HG03139 (cell line): Measurements from ENCODE around the gene DVL3.

ENCODE experiments used
- ATAC-seq: cut with Tn5 transposase; IDR thresholded peaks from one replicate; pipeline ENCODE4 v1.9.1; 2021; ENCODE audit not compliant: unreplicated experiment

DVL3 gene

DNA sequence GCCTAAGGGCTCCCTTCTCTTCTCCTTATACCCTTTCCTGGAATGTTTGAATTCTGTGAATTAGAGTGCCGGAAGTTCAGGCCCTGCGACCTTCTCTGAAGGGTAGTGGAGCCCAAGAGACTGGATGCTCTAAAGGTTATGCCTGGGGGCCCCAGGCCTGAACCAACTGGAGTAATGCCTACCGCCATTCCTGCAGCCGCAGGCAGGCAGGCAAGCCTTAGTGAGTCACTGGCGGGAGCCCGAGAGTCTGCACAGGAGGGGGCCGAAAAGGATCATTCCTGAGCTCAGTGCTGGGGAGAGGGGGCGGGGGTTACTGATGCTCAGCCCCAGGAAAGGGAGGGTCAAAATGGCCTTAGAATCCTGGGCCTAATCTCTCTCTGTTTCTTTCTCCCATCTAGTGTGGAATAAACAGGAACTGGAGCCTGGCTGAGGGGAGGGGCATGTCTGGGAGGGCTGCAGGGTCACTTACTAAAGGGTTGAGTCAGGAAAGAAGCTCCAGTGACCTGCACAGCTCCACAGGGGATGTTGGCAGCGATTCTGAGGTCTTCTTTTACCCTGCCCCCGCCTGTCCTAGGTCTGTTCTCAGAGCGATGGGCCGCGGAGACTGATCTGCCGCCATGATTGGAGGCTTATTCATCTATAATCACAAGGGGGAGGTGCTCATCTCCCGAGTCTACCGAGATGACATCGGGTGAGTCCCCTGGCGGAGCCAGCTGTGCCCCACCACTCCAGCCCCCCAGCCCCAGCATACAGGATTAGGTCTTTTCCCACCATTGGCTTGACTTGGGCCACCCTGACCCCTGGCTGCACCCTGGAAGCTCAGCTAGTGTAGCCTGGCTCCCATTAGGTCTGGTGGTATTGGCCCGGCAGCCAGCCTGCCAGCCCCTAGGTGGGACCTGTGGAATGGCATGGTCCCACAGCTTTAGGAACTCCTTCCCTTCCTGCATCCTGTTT is 21.5 kb downstream of the DVL3 start:
- no peak for ATAC-seq

DNA sequence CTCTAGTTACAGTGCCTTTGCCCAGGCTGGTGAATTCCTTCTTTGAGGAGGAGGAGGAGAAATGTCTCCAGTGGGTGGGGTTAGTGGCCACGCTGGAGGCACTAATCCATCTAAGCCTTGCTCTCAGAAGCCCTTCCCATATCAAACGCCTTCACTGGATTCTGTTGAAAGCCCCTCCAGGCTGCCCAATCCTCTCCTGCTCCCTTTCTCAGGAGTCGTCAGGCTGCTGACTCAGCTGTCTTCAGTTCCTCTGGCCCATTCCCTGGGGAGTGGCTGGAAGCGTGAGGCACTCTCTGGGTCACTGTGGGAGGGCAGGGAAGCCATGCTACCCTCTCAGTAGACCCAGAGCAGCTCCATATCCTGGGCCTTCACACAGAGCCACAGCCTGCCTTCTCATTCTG is 22.2 kb downstream of the DVL3 start:
- ATAC-seq: no peak

DNA sequence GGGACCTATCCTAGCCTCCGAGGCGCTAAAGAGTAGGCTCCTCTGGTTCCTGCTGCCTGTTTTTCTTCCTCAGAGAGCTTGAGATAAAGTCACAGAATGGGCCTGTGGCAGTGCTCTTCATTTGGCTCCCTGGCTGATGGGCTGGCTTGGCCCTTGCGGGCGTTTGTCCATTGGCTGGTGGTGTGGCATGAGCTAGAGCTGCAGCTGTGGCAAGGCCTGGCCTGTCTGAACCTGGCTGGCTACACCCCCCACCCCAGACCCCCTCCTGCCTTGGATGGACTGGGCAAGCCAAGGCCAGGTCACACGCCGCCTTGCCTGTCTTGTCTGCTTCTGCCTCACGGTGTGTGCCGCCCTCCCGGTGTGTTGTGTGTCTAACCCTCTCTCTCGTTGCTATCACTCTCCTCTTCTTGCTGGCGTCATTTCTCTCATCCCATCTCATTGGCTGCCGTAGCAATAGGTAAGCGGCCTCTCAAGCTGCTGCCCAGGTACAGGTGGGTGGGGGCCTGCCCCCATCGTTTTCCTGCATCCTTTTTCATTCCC is 22.7 kb downstream of the DVL3 start:
- no peak for ATAC-seq

DNA sequence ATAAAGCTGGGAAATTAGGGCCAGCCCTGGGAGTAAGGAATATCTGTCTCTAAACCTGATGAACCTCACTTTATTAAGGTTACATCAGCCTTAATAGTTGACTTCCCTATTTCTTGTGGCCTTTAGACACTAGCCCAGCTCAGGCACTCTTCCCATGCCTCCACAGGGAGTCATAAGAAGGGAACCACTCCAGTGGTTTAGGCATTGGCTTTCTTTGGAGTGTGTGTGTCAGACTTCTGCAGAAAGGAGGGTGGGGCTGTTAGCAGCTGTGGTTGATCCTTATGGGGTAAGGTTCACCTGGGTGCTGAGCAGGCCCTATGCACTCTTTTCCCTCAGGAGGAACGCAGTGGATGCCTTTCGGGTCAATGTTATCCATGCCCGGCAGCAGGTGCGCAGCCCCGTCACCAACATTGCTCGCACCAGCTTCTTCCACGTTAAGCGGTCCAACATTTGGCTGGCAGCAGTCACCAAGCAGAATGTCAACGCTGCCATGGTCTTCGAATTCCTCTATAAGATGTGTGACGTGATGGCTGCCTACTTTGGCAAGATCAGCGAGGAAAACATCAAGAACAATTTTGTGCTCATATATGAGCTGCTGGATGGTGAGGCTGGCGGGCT is 23.5 kb downstream of the DVL3 start:
- no peak for ATAC-seq

DNA sequence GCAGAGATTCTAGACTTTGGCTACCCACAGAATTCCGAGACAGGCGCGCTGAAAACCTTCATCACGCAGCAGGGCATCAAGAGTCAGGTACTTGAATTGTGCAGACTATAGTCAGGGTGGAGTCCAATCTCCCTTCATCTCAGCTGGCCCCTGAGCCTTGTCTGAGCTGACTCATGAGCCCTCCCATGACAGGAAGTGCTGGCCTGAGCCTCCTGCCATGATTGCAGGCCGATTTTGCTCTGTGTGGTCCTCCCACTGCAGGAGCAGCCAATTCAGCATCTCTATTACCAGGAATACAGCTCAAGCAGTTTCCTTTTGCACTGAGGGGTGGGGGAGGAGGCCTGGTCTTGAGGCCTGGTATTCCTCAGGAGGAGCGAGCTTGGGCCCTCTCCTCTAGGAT is 25.0 kb downstream of the DVL3 start:
- ATAC-seq: no peak

DNA sequence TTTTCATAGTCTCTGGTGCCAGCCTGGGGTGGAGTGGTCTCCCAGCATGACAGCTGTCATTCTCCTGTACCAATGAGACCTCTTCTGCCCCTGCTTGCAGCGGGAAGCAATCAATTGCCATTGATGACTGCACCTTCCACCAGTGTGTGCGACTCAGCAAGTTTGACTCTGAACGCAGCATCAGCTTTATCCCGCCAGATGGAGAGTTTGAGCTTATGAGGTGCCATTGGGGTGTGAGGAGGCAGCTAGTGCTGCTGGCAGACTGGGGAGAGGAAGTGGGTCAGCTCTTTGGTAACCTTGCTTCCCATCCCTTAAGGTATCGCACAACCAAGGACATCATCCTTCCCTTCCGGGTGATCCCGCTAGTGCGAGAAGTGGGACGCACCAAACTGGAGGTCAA is 26.4 kb downstream of the DVL3 start:
- ATAC-seq: no peak

DNA sequence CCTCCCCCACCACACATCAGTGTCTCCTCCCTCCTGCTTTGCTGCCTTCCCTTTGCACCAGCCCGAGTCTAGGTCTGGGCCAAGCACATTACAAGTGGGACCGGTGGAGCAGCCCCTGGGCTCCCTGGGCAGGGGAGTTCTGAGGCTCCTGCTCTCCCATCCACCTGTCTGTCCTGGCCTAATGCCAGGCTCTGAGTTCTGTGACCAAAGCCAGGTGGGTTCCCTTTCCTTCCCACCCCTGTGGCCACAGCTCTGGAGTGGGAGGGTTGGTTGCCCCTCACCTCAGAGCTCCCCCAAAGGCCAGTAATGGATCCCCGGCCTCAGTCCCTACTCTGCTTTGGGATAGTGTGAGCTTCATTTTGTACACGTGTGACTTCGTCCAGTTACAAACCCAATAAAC is 28.5 kb downstream of the DVL3 start:
- no peak for ATAC-seq

DNA sequence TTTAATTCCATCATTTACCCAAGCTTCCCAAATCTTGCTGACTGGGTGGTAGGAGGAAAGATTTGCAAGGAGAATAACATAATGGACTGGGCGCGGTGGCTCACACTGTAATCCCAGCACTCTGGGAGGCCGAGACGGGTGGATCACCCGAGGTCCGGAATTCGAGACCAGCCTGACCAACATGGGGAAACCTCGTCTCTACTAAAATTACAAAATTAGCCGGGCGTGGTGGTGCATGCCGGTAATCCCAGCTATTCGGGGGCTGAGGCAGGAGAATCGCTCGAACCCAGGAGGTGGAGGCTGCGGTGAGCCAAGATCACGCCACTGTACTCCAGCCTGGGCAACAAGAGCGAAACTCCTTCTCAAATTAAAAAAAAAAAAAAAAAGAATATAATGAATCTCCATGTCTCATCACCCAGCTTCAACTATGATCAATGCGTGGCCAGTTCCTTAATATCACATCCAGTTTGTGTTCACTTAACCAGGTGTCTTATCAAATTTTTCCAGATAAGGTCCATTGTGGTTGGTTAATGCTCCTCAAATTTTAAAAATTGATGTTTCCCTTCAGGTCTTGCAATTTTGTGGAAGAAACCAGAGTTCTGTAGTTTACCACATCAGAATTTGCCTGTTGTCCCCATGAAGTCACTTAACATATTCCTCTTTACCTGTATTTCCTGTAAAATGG is 29.5 kb downstream of the DVL3 start:
- ATAC-seq: no peak

DNA sequence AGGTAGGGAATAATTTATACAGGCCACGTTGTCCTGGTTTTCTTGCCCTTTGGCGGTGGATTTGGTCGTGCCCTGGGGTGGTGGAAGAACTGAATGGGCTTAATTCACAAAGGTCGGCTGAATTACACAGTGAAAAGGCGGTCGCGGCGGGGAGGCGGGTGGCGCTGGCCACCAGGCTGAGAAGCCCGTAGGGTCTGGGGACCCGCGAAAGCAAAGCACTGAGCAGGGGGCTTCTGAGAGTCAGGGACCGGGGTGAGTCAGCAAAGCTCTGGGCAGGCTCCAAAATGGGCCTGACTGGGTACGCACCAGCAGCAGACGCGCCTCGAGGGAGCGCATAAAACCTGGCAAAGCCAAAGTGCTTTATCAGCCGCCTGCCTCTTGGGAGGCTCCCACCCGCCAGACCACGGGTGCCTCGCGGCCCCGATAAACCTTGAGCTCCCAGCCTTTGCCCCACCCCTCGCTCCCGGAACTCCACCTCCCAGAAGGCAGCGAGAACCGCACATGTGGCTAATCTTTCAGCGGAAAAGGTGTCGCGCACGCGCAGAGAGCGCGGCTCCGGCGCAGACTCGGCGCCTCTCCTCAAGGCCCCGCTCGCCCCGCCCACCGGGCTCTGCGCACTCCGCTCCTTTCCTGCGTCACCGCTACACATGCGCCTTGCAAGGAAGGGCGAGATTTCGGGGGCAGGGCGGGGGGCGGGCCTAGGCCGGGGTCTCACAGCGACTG is 30.4 kb downstream of the DVL3 start:
- peak; percentile 90 for ATAC-seq

DNA sequence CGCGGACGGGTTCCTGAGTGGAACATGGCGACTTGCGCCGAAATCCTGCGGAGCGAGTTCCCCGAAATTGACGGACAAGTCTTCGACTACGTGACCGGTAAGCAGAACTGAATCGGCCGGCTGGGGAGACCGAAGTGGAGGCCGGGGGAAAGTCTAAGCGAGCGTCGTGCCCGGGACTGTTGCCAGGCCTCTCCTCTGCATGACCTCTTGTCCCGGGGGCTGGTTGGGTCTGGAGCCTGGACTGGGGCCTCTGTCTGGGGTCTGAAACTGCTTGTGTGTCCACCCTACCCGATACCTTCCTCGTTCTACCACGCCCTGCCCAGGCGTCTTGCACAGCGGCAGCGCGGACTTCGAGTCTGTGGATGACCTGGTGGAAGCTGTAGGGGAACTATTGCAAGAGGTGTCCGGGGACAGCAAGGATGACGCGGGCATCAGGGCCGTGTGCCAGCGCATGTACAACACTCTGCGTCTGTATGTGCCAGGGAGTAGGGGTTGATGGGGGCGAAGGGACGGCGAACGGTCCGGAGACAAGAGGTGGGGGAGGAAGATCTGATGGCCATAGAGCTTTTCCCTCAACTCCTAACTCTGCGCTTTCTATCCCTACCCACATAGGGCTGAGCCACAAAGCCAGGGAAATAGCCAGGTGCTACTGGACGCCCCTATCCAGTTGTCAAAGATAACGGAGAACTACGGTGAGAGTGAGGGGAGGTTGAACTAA is 31.2 kb downstream of the DVL3 start, which contains the start of gene ABCF3:
ABCF3 (plus strand) TSS at position 16 of the 718 bp plus-strand sequence; CDS start at position 25, 9 bp downstream.
- ATAC-seq: peak; percentile 10

DNA sequence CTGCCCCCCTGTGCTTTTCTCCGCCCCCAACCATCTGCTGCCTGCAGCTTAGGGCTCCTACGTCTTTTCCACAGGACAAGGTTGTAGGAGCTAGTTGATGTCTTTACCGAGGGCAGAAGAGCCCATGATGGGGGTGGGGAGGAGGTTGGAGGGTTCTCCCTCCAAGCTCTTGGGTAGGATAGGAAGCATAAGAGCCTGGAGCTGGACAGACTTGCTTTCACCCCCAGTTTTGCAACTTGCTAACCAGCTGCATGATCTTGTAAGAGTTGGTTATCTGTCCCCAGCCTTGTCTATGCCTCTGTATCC is 31.7 kb downstream of the DVL3 start:
- no peak for ATAC-seq

DNA sequence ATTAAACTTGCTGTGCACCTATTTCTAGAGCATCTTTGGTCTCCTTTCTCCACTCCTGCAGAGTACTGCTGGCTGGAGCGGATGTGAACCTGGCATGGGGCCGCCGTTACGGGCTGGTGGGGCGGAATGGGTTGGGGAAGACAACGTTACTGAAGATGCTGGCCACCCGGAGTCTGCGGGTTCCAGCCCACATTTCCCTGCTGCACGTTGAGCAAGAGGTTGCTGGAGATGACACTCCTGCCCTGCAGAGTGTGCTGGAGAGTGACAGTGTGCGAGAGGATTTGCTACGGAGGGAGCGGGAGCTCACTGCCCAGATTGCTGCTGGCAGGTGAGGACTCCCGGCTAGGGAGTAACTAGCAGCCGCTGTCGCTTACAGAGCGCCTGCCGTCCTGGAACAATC is 32.9 kb downstream of the DVL3 start:
- ATAC-seq: no peak

DNA sequence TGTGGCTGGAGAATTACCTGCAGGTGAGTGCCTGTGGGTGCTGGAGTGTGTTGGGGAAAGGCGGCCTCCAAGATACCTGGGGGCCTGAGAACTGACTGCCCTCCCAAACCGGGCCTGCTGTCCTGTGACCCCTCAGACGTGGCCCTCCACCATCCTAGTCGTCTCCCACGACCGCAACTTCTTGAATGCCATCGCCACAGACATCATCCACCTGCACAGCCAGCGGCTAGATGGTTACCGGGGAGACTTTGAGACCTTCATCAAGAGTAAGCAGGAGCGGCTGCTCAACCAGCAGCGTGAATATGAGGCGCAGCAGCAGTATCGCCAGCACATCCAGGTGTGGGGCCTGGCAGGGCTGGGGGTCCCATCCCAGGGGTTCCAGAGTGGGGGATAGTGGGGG is 34.2 kb downstream of the DVL3 start:
- no peak for ATAC-seq

DNA sequence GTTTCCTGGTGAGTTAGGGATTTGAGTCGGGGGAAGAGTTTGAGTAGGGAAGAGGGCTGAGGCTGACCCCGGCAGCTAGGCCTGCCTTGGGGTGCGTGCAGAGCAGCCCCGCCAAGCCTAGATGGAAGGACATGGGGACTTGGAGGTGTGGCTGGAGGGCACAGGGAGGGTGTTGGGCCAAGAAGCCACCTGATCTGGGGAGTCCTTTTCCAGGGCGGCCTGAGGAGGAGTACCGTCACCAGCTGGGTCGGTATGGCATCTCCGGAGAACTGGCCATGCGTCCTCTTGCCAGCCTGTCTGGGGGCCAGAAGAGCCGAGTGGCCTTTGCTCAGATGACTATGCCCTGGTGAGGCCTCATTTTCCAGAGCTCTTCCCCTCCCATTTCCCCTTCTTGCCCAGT is 37.7 kb downstream of the DVL3 start:
- ATAC-seq: no peak

DNA sequence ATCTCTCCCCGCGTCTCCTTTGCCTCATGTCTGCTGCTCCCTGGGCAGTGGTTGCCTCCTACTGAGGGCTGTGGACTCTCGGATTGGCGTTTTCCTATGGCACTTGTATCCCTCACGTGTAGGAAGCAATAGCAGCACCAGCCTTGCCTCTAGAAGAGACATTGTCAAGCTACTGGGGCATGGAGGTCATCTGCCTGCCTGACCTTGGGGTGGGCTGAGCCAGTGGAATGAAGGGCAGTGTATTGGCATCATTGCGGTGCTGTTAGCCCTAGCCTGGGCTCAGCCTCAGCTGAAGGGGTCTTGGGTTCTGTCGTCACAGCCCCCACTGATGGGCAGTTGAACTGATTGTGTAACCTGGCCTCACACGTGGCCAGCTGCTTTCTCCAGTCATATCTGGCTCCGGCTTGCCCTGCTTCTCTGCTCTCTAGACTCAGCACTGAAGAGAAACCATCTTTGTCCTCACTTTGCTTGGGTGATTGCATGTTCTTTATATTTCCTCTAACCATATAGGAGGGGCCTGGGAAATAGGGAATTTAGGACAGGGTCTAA is 38.9 kb downstream of the DVL3 start:
- no peak for ATAC-seq

DNA sequence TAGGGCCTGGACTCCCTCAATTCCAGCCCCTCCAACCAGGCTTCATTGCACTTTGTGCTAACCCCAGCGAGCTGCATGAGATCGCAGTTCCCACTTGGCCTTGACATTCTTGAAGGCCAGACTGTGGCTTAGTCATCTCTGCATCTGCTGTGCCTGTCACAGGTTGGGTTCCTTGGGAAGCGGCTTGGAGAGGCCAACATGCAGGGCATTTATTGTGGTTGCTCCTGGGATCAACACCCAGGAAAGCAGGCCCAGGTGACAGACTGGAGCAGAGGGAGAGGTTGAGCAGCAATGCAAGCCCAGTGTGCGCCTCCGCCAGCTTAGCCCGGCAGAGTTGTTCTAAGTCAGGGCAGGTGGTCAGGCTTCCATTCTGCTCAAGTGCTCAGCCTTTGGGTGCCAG is 41.4 kb downstream of the DVL3 start:
- no peak for ATAC-seq

DNA sequence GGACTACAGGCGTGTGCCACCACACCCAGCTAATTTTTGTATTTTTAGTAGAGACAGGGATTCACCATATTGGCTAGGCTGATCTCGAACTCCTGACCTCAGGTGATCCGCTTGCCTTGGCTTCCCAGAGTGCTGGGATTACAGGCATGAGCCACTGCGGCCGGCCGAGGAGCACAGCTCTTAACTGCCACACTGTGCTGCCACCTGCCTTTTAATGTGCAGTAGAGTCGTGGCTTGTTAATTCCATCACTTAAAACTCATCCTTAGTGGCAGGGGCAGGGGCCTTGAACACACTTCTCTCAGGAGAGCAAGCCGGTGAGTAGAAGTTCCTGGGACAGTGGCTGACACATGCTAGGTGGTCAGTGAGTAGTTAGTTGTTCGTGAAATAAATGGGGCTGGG is 43.3 kb downstream of the DVL3 start:
- no peak for ATAC-seq

DNA sequence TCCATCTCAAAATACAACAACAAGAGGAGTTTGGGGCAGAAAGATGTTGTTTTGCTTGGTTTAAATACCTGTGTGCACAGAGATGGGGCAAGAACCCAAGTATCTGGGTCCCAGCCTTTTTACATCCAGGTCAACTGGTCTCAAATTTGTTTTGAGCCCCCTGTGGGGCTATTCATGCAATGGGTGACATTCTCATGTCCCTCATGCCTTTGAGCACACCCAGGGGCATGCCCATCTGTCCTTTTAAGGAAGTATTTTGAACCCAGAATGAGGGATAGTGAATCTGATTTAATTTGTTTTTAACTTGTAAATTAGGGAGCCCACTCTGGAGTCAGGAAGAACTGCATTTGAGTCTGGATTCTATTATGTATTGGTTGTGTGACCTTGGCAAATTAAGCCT is 45.6 kb downstream of the DVL3 start:
- ATAC-seq: no peak

DNA sequence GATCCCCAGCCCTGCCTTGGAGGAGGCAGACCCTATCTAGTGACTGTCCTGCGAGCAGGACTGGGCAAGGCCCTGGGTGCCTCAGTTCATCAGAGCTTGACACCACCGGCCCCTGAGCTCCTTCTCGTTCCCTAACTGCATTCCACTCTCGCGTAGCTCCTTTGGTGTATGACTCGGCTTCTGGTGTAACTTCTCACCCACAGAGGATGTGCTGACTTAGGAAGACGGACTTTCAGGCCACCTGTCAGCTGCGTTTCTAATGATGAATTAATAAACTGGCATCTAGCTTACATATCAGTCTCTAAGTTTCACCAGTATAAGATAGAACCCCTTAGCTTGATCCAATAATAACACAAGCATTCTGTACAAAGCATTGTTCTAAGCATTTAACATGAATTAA is 48.3 kb downstream of the DVL3 start:
- no peak for ATAC-seq
